GM23338 (cell line): ENCODE results near the gene PDE7B.

Experiments used
- POLR2AphosphoS5 ChIP-seq: IDR thresholded peaks from 2 replicates; pipeline ENCODE4 v1.6.1; 2016; ENCODE audit warnings: antibody characterized with exemption, low read depth
- ZNF114 ChIP-seq: fragments of 250-450 bp; sonication (Bioruptor Pico); IDR thresholded peaks from 2 replicates; pipeline ENCODE4 v1.5.0; 2020; ENCODE audit warnings: mild to moderate bottlenecking, moderate library complexity

GRCh38 chr6:135905604-135906300, 54.3 kb downstream of the PDE7B start:
- TF ChIP-seq POLR2AphosphoS5 (no peak), ZNF114 (CRISPR knock-in tag) (no peak)
